ENCODE data around the gene RPS29. TPM values are rescaled to one million over a fixed set of nuclear protein-coding genes. Genes with fewer than 3 reads are reported as not detected.

The RPS29 gene
- total RNA-seq, 3 donors from 2014 or later = 2,303 to 2,539 (median 2,513) TPM

DNA sequence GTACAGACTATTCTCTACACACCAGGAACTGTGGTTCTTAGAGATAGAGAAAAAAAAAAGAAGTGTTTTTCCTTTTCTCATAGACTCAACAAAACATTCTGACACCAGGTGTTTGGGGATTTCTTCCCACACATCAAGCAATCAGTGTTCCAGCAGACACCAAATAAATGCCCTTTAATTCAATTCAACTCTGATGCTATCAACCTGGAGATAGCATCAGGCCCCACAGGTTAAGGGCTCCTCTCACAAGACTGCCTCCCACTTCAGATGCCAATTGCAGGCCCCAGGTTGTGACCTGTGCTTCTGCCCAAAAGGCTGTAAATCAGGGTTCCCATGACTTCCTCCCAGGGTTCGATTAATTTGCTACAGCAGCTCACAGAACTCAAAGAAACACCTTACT lies 36.7 kb downstream of the RPS29 start:
- no peaks in the 10 kb centered on the region for H3K9me3 Mint-ChIP-seq
- DNase-seq = no peak
- H3K4me1 Mint-ChIP-seq (ENCODE audit: low read depth) = no peaks in the 10 kb centered on the region
- no peak overlapping the region for H3K4me3 Mint-ChIP-seq
- H3K36me3 Mint-ChIP-seq (ENCODE audit: insufficient read depth) = no peaks in the 10 kb centered on the region
- no peak for ATAC-seq
- no peaks in the 10 kb centered on the region for H3K27me3 Mint-ChIP-seq (ENCODE audit: low read depth)

DNA sequence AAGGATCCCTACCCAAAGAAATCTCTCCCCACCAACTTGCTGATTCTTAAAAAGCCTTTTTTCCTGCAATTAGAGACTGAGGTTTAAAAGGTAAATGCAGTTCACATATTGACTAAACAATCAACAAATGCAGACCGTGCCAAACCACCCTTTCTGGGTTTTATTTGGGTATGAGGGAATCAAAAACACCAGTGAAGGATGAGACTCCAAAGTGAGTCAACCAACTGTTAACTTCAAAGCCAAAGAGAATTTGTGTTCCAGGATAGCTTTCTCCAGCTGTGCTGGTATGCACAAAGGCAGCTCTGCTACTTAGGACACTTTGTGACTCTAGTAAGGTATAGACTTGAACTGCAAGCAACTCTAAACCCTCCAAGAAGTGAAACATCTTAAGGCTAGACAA lies 39.4 kb downstream of the RPS29 start:
- DNase-seq (no peak), ATAC-seq (no peak)
- Mint-ChIP-seq H3K4me3 (no peak overlapping the region), H3K36me3 (ENCODE audit: insufficient read depth) (no peaks in the 10 kb centered on the region), H3K4me1 (ENCODE audit: low read depth) (no peaks in the 10 kb centered on the region), H3K27me3 (ENCODE audit: low read depth) (no peaks in the 10 kb centered on the region), H3K9me3 (no peaks in the 10 kb centered on the region)

DNA sequence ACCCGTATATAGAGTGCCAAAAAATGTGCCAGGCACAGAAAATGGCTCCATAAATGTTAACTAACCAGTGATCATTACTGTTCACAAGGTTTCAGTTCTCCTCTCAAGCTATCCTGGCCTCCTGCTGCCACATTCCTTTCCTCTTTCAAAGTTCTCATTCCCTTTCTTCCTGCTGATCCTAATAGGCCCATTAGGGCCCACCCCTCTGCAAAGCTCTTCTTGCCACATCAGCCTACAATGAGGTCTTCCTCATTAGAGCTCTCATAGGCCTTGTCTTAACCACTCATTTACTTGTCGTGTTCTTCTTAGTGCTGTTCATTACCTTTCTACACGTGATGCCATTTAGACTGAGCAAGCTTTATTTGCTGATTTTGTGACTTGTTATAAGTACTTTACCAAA lies 40.5 kb downstream of the RPS29 start:
- no peak for ATAC-seq
- Mint-ChIP-seq H3K27me3 (ENCODE audit: low read depth) (no peaks in the 10 kb centered on the region), H3K9me3 (no peaks in the 10 kb centered on the region)

GRCh38 chr14:49545071-49545470 lies 41.1 kb downstream of the RPS29 start:
- ATAC-seq (no peak), DNase-seq (no peak)
- Mint-ChIP-seq H3K4me3 (no peak overlapping the region), H3K4me1 (ENCODE audit: low read depth) (no peaks in the 10 kb centered on the region), H3K36me3 (ENCODE audit: insufficient read depth) (no peaks in the 10 kb centered on the region), H3K9me3 (no peaks in the 10 kb centered on the region), H3K27me3 (ENCODE audit: low read depth) (no peaks in the 10 kb centered on the region)

More for the DNA sequence above, 40.5 kb downstream of the RPS29 start:
- DNase-seq = no peak
- no peaks in the 10 kb centered on the region for H3K4me1 Mint-ChIP-seq (ENCODE audit: low read depth)
- H3K4me3 Mint-ChIP-seq = no peak overlapping the region
- no peaks in the 10 kb centered on the region for H3K36me3 Mint-ChIP-seq (ENCODE audit: insufficient read depth)

DNA sequence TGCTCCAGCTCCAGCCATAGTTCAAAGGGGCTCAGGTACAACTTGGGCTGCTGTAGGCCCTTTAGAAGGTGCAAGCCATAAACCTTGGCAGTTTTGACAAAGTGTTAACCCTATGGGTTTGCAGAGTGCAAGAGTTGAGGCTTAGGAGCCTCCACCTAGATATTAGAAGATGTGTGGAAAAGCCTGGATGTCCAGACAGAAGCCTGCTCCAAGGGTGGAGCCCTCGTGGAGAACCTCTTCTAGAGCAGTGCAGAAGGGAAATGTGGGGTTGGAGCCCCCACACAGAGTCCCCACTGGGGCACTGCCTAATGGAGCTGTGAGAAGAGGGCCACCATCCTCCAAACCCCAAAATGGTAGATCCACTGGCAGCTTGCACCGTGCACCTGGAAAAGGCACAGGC lies 45.1 kb downstream of the RPS29 start:
- Mint-ChIP-seq H3K4me3 (no peak overlapping the region), H3K27me3 (ENCODE audit: low read depth) (no peaks in the 10 kb centered on the region), H3K4me1 (ENCODE audit: low read depth) (no peaks in the 10 kb centered on the region), H3K9me3 (no peaks in the 10 kb centered on the region), H3K36me3 (ENCODE audit: insufficient read depth) (no peaks in the 10 kb centered on the region)
- no peak for DNase-seq
- ATAC-seq = no peak

DNA sequence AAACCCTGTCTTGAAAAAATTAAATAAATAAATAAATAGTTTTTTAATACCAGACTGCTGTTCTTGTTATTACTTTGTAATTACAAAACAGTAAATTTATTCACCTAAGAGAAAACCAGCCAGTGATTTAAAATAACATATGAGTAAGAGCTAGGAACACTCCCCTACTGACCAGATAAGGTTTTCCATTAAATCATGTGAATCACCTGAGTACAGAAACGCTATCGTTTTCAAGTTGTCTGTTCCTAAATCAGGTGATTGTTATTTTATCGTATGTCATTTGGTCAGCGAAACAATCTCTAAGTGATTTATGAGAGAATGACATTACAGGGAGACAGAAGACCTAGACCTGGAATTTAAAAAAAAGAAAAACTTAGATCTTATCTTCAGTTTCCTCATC lies 47.3 kb downstream of the RPS29 start:
- ATAC-seq (no peak), DNase-seq (no peak)
- Mint-ChIP-seq H3K27me3 (ENCODE audit: low read depth) (no peaks in the 10 kb centered on the region), H3K36me3 (ENCODE audit: insufficient read depth) (no peaks in the 10 kb centered on the region), H3K4me1 (ENCODE audit: low read depth) (no peaks in the 10 kb centered on the region), H3K4me3 (no peak overlapping the region), H3K9me3 (no peaks in the 10 kb centered on the region)

Other genes starting within 250 kb of the RPS29 start
- gene LRR1, start 12.6 kb upstream of the RPS29 start, total RNA-seq = 10 to 100 TPM; 37.1 to 43.2 (median 42.2) TPM
- gene RPL36AL, start 34.2 kb upstream of the RPS29 start, total RNA-seq = 100 to 1,000 TPM; 294 to 316 (median 301) TPM
- 10 to 100 TPM; 53.8 to 55.0 (median 54.6) TPM for gene MGAT2, start 34.4 kb upstream of the RPS29 start, total RNA-seq
- gene DNAAF2, start 48.9 kb upstream of the RPS29 start, total RNA-seq = 10 to 100 TPM; 17.0 to 18.9 (median 17.3) TPM
- 10 to 100 TPM; 23.8 to 33.1 (median 31.7) TPM for gene POLE2, start 101.8 kb upstream of the RPS29 start, total RNA-seq
- 1 to 10 TPM in 2 of 3 donors, under 1 TPM in 1; 0.57 to 1.8 (median 1.2) TPM for gene KLHDC1, start 106.7 kb upstream of the RPS29 start, total RNA-seq
- 10 to 100 TPM; 19.0 to 23.4 (median 22.5) TPM for gene KLHDC2, start 181.8 kb upstream of the RPS29 start, total RNA-seq

Measured in activated T-cell treated with anti-CD3 and anti-CD28 coated beads, Interleukin-2, amount 50 U/mL, for 4 hours (primary cell).